Brain microvascular endothelial cell (primary cell): Measurements from ENCODE around the gene TMEM131.
"Not testable (repeated sequence)": the region's sequence is repeated elsewhere in the genome, so short reads cannot be mapped to it uniquely, and the experiment has no call there.

ENCODE experiments used
- DNase-seq: peaks from one replicate; pipeline ENCODE4 v3.0.0-alpha.2; 2020
- H3K27ac ChIP-seq: fragments of 250-450 bp; sonication (Bioruptor Pico); 2 replicates; pipeline ENCODE4 v1.5.1; 2020; ENCODE audit warnings: mild to moderate bottlenecking, moderate library complexity
- H3K27me3 ChIP-seq: fragments of 250-450 bp; sonication (Bioruptor Pico); replicated peaks from 2 replicates; pipeline ENCODE4 v1.5.1; 2020; ENCODE audit warnings: mild to moderate bottlenecking
- H3K36me3 ChIP-seq: fragments of 250-450 bp; sonication (Bioruptor Pico); replicated peaks from 2 replicates; pipeline ENCODE4 v1.5.1; 2020; ENCODE audit warnings: mild to moderate bottlenecking
- H3K4me3 ChIP-seq: 2 replicates; pipeline ENCODE4 v1.5.1; 2011; ENCODE audit warnings: low read depth, mild to moderate bottlenecking, control low read depth, low read length, moderate library complexity
- CTCF ChIP-seq: IDR thresholded peaks from 2 replicates; pipeline ENCODE4 v1.5.1; 2011; ENCODE audit warnings: low read depth, mild to moderate bottlenecking, moderate library complexity, low read length, control low read depth, inconsistent platforms; ENCODE audit errors: missing control alignments
- in situ Hi-C: cut with HindIII; loops from 2 replicates; pipeline ENCODE4 v1.10.0; 2017; ENCODE audit warnings: low sequenced_read_pairs, low pct_ligation_motif_present

The TMEM131 gene

GRCh38 chr2:98026292-98026691 lies 30.5 kb upstream of the TMEM131 start:
- H3K36me3 ChIP-seq, result no peaks in the 10 kb centered on the region
- no peak overlapping the region for H3K4me3 ChIP-seq
- in situ Hi-C loops, result no loop called here
- DNase-seq, result no peak
- TF ChIP-seq CTCF, result no peak
- H3K27me3 ChIP-seq, result no peaks in the 10 kb centered on the region
- H3K27ac ChIP-seq, result no peak overlapping the region

- TF ChIP-seq CTCF, result no peak
- H3K27me3 ChIP-seq, result no peaks in the 10 kb centered on the region
- no peak overlapping the region for H3K27ac ChIP-seq
- H3K36me3 ChIP-seq, result no peaks in the 10 kb centered on the region
- in situ Hi-C loops, result no loop called here
- no peak for DNase-seq
- no peak overlapping the region for H3K4me3 ChIP-seq
Measured at GRCh38 chr2:98025481-98026037, 29.8 kb upstream of the TMEM131 start.

- DNase-seq, H3K36me3 ChIP-seq, in situ Hi-C loops, H3K4me3 ChIP-seq, H3K27ac ChIP-seq, H3K27me3 ChIP-seq: not testable (repeated sequence)
Measured at GRCh38 chr2:98022067-98022466, 26.3 kb upstream of the TMEM131 start.

- no peaks in the 10 kb centered on the region for H3K27me3 ChIP-seq
- H3K36me3 ChIP-seq, result no peaks in the 10 kb centered on the region
- DNase-seq, result no peak
- no peak overlapping the region for H3K27ac ChIP-seq
- H3K4me3 ChIP-seq, result no peak overlapping the region
- no peak for TF ChIP-seq CTCF
- in situ Hi-C loops, result no loop called here
Measured at GRCh38 chr2:98020992-98021713, 25.4 kb upstream of the TMEM131 start.

- no peak overlapping the region for H3K27ac ChIP-seq
- no peak overlapping the region for H3K4me3 ChIP-seq
- H3K36me3 ChIP-seq, result no peaks in the 10 kb centered on the region
- in situ Hi-C loops, result no loop called here
- DNase-seq, result no peak
- no peak for TF ChIP-seq CTCF
- H3K27me3 ChIP-seq, result no peaks in the 10 kb centered on the region
Measured at GRCh38 chr2:98020516-98020915, 24.8 kb upstream of the TMEM131 start.

GRCh38 chr2:98016908-98017670 lies 21.3 kb upstream of the TMEM131 start:
- H3K27me3 ChIP-seq, result no peaks in the 10 kb centered on the region
- TF ChIP-seq CTCF, result no peak
- no peaks in the 10 kb centered on the region for H3K36me3 ChIP-seq
- H3K4me3 ChIP-seq, result no peak overlapping the region
- in situ Hi-C loops, result no loop called here
- DNase-seq, result no peak
- no peak overlapping the region for H3K27ac ChIP-seq
